ENCODE data around the gene YDJC. TPM values are rescaled to one million over a fixed set of nuclear protein-coding genes. Genes with fewer than 3 reads are reported as not detected.
"Not testable (repeated sequence)": the region's sequence is repeated elsewhere in the genome, so short reads cannot be mapped to it uniquely, and the experiment has no call there.

The YDJC gene, protein sequence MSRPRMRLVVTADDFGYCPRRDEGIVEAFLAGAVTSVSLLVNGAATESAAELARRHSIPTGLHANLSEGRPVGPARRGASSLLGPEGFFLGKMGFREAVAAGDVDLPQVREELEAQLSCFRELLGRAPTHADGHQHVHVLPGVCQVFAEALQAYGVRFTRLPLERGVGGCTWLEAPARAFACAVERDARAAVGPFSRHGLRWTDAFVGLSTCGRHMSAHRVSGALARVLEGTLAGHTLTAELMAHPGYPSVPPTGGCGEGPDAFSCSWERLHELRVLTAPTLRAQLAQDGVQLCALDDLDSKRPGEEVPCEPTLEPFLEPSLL
- total RNA-seq (10 to 100 TPM; 11.2 to 22.5 (median 13.6) TPM), polyA plus RNA-seq (10 to 100 TPM; 23.8 to 25.1 TPM)

DNA sequence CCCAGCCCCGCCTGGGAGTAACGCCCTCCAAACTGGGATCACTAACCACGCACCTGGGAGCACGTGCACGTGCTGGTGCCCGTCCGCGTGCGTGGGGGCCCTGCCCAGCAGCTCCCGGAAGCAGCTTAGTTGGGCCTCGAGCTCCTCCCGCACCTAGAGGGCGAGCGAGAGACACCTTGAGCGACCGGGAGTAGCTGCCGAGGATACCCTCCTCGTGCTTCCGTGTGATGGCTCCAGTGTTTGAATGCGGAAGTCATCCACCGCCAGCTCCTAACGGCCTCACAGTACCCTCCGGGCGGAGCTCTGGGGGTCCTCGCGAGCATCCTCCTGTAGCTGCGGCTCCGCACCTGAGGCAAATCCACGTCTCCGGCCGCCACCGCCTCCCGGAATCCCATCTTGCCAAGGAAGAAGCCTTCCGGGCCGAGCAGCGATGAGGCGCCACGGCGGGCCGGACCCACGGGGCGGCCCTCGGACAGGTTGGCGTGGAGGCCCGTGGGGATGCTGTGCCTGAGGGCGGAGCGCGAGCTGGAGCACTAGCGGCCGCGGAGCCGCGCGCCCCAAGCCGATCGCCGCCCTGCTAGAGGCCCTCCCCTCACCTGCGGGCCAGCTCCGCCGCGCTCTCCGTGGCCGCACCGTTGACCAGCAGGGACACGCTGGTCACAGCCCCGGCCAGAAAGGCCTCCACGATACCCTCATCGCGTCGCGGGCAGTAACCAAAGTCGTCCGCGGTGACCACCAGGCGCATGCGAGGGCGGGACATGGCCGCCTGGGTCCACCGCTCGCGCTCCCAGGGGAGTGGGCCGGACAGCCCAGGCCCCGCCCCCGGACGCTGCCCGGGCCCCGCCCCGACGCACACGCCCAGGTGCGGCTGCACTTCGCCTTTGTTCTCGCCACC is at the start of gene YDJC:
Gene YDJC, minus strand, starts transcription at position 768 of the 895 bp plus-strand sequence. Its CDS starts 8 bp downstream, at position 760.
- TF ChIP-seq, protein P1, sequence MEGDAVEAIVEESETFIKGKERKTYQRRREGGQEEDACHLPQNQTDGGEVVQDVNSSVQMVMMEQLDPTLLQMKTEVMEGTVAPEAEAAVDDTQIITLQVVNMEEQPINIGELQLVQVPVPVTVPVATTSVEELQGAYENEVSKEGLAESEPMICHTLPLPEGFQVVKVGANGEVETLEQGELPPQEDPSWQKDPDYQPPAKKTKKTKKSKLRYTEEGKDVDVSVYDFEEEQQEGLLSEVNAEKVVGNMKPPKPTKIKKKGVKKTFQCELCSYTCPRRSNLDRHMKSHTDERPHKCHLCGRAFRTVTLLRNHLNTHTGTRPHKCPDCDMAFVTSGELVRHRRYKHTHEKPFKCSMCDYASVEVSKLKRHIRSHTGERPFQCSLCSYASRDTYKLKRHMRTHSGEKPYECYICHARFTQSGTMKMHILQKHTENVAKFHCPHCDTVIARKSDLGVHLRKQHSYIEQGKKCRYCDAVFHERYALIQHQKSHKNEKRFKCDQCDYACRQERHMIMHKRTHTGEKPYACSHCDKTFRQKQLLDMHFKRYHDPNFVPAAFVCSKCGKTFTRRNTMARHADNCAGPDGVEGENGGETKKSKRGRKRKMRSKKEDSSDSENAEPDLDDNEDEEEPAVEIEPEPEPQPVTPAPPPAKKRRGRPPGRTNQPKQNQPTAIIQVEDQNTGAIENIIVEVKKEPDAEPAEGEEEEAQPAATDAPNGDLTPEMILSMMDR (IDR thresholded peaks at IDR 0.05), result peak; percentile 23 to 48 (median 26)
- H3K27me3 ChIP-seq, result no peaks in the 10 kb centered on the region
- H3K4me3 ChIP-seq, result peak within 1 kb of the TSS; percentile 91 to 100 (median 96)
- peaks cover 11 to 12% (median 11%) of the 10 kb centered on the region in 3 donors for H3K4me1 ChIP-seq
- no peaks in the 10 kb centered on the region for H3K36me3 ChIP-seq
- H3K9me3 ChIP-seq, result no peaks in the 10 kb centered on the region
- no peak for FAIRE-seq
- peak; percentile 92 to 98 (median 97) for DNase-seq
- intact Hi-C loops (cut with DNase I), result loop anchor here in 2 of 3 donors (5.0 to 10.0 kb wide), 2 partner anchors 52 to 65 kb away; partner anchors contain the start of gene UBE2L3 (in 1 of the 2)
- peak; percentile 95 to 98 (median 96) for ATAC-seq
- WGBS, 2 donors, result 0 to 1% methylated on average over 87 to 93 of the region's 93 CpGs
- peak within 1 kb of the TSS; percentile 68 to 80 (median 72) for H3K27ac ChIP-seq

DNA sequence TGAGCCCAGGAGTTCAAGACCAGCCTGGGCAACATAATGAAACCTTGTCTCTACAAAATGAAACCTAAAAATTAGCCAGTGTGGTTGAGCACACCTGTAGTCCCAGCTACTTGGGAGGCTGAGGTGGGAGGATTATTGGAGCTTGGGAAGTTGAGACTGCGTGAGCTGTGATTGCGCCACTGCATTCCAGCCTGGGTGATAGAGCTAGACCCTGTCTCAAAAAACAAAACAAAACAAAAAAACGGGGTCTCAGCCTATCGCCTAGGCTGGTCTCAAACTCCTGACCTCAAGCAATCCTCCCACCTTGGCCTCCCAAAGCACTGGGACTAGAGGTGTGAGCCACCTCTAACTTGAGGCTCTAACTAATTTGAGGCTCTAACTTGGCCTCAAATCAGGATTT is 49.6 kb upstream of the YDJC start:
- Histone ChIP-seq H3K27me3 (no peaks in the 10 kb centered on the region), H3K4me1 (peaks cover 14 to 22% (median 17%) of the 10 kb centered on the region in 3 donors), H3K9me3 (no peaks in the 10 kb centered on the region), H3K4me3 (no peak overlapping the region), H3K27ac (no peak overlapping the region), H3K36me3 (peaks cover 0 to 18% (median under 1%) of the 10 kb centered on the region in 3 donors)
- WGBS, 2 donors, result 80 to 98% methylated on average over 4 of the region's 4 CpGs
- no peak for DNase-seq
- ATAC-seq, result no peak
- intact Hi-C loops (cut with DNase I), result no loop called here
- TF ChIP-seq, protein P1 (IDR thresholded peaks at IDR 0.05), result no peak
- no peak for FAIRE-seq

DNA sequence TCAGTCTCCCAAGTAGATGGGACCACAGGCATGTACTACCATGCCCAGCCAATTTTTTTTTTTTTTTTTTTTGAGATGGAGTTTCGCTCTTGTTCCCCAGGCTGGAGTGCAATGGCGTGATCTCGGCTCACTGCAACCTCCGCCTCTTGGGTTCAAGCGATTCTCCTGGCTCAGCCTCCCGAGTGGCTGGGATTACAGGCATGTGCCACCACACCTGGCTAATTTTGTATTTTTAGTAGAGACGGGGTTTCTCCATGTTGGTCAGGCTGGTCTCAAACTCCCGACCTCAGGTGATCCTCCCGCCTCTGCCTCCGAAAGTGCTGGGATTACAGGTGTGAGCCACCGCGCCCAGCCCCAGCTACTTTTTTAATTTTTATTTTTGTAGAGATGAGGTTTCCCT is 49.0 kb upstream of the YDJC start:
- intact Hi-C loops (cut with DNase I); FAIRE-seq: not testable (repeated sequence)

DNA sequence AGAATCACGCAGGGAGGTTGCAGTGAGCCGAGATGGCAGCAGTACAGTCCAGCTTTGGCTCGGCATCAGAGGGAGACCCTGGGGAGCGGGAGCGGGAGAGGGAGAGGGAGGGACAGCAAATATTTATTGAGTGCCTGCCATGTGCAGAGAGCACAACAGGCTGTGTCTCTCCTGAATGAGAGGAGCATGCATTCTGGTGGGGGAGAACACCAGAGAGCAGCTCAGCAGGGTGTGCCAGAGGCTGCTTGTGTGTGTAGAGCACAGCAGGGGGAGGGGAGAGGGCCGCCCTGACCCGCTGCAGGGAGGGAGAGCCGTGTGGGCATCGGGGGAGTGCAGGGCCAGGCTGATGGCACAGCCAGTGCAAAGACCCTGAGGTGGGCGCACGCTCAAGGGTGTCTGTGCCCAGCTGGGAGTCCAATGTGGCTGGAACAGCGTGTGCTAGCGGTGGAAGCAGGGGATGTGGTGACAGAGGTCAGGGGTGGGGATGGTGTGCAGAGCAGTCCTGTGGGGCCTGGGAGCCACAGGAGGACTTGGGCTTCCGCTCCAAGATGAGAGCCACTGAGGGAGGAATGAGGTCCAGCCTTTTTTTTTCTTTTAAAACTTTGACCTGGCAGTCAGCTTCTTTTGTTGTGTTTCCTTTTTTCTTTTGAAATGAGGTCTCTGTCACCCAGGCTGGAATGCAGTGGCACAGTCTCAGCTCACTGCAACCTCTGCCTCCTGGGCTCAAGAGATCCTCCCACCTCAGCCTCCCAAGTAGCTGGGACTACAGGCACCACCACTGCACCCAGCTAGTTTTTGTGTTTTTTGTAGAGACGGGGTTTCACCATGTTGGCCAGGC is 48.0 kb upstream of the YDJC start:
- Histone ChIP-seq H3K9me3 (no peaks in the 10 kb centered on the region), H3K4me3 (no peak overlapping the region), H3K27ac (no peak overlapping the region), H3K36me3 (peaks cover 0 to 31% (median 10%) of the 10 kb centered on the region in 3 donors), H3K27me3 (no peaks in the 10 kb centered on the region), H3K4me1 (peaks cover 6 to 11% (median 6%) of the 10 kb centered on the region in 3 donors)
- ATAC-seq (no peak), DNase-seq (no peak), FAIRE-seq (no peak)
- 88% methylated on average over 15 of the region's 15 CpGs for WGBS, 2 donors
- intact Hi-C loops (cut with DNase I), result no loop called here
- TF ChIP-seq, protein P1 (IDR thresholded peaks at IDR 0.05), result no peak

More for the DNA sequence above, 49.0 kb upstream of the YDJC start:
- not testable (repeated sequence) for H3K9me3 ChIP-seq, H3K4me3 ChIP-seq, ATAC-seq, H3K27ac ChIP-seq, H3K27me3 ChIP-seq
- Histone ChIP-seq H3K36me3 (peaks cover 0 to 22% (median 6%) of the 10 kb centered on the region in 3 donors), H3K4me1 (peaks cover 12 to 22% (median 16%) of the 10 kb centered on the region in 3 donors)
- 97 to 98% methylated on average over 11 to 12 of the region's 12 CpGs for WGBS, 2 donors
- DNase-seq, result peak in 1 of 6 donors; percentile 12
